ENCODE measurements around the gene NMNAT2. TPM values are rescaled to one million over a fixed set of nuclear protein-coding genes. Genes with fewer than 3 reads are reported as not detected.
"Not testable (repeated sequence)": the region's sequence is repeated elsewhere in the genome, so short reads cannot be mapped to it uniquely, and the experiment has no call there.

NMNAT2 gene
- polyA plus RNA-seq, 1 donor from 2014 or later = 43.8 TPM

DNA sequence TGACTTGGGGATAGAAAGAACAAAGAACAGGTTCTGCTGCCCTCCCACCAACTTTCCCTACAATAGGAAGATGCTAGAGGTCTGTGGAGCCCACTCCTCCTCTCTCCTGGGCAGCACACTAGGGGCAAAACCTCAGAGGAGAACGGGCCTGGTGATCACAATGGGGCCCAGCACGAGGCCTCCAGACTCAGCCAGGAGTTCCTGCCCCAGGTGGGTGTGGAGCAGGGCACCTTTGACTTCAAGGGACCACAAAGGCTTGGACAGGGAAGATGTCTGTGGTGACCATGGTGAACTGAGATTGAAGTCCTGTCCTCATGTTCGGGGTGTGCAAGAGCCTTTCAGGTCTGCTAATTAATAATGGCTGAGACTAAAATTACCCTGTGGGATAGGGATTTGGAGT, 143.3 kb downstream of the NMNAT2 start:
- TF ChIP-seq MXI1 (conservative IDR thresholded peaks at IDR 0.05; ENCODE audit: poor library complexity, severe bottlenecking) (no peak), SMC3 (conservative IDR thresholded peaks at IDR 0.05; ENCODE audit: poor library complexity) (no peak), TAF1 (IDR thresholded peaks at IDR 0.05; ENCODE audit: low read depth) (no peak), EP300 (conservative IDR thresholded peaks at IDR 0.05; ENCODE audit: poor library complexity, severe bottlenecking) (no peak), EZH2 (IDR thresholded peaks at IDR 0.05; ENCODE audit: borderline replicate concordance, insufficient read depth, low read length, poor library complexity, severe bottlenecking) (no peak), RAD21 (conservative IDR thresholded peaks at IDR 0.05) (no peak), POLR2AphosphoS5 (IDR thresholded peaks at IDR 0.05) (no peak), CTCF (IDR thresholded peaks at IDR 0.05; ENCODE audit: poor library complexity, severe bottlenecking) (no peak)
- TF ChIP-seq, protein P1, sequence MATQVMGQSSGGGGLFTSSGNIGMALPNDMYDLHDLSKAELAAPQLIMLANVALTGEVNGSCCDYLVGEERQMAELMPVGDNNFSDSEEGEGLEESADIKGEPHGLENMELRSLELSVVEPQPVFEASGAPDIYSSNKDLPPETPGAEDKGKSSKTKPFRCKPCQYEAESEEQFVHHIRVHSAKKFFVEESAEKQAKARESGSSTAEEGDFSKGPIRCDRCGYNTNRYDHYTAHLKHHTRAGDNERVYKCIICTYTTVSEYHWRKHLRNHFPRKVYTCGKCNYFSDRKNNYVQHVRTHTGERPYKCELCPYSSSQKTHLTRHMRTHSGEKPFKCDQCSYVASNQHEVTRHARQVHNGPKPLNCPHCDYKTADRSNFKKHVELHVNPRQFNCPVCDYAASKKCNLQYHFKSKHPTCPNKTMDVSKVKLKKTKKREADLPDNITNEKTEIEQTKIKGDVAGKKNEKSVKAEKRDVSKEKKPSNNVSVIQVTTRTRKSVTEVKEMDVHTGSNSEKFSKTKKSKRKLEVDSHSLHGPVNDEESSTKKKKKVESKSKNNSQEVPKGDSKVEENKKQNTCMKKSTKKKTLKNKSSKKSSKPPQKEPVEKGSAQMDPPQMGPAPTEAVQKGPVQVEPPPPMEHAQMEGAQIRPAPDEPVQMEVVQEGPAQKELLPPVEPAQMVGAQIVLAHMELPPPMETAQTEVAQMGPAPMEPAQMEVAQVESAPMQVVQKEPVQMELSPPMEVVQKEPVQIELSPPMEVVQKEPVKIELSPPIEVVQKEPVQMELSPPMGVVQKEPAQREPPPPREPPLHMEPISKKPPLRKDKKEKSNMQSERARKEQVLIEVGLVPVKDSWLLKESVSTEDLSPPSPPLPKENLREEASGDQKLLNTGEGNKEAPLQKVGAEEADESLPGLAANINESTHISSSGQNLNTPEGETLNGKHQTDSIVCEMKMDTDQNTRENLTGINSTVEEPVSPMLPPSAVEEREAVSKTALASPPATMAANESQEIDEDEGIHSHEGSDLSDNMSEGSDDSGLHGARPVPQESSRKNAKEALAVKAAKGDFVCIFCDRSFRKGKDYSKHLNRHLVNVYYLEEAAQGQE (IDR thresholded peaks at IDR 0.05; ENCODE audit: borderline replicate concordance) = no peak
- Histone ChIP-seq H3K9ac (ENCODE audit: low read length) (no peak overlapping the region), H3K79me2 (replicated peaks; ENCODE audit: insufficient read depth, low read length) (no peaks in the 10 kb centered on the region), H3K27ac (ENCODE audit: low read length) (no peak overlapping the region), H2AFZ (ENCODE audit: low read depth, low read length) (no peak overlapping the region), H3K4me2 (ENCODE audit: low read length) (no peak overlapping the region), H3K9me3 (ENCODE audit: low read length) (no peaks in the 10 kb centered on the region), H3K27me3 (ENCODE audit: insufficient read depth, low read depth, low read length) (no peaks in the 10 kb centered on the region), H3F3A (ENCODE audit: insufficient read depth, low read length, poor library complexity, severe bottlenecking) (no peaks in the 10 kb centered on the region), H3K4me3 (ENCODE audit: low read length) (no peak overlapping the region), H3K9me2 (ENCODE audit: insufficient read depth, low read length) (no peaks in the 10 kb centered on the region), H4K20me1 (ENCODE audit: insufficient read depth) (no peaks in the 10 kb centered on the region), H3K36me3 (ENCODE audit: insufficient read depth, low read length) (peaks cover 9% of the 10 kb centered on the region)

- H3K79me2 ChIP-seq (replicated peaks; ENCODE audit: insufficient read depth, low read length); H3K9me2 ChIP-seq (ENCODE audit: insufficient read depth, low read length); H3F3A ChIP-seq (ENCODE audit: insufficient read depth, low read length, poor library complexity, severe bottlenecking); H3K27ac ChIP-seq (ENCODE audit: low read length); H2AFZ ChIP-seq (ENCODE audit: low read depth, low read length); H3K4me3 ChIP-seq (ENCODE audit: low read length); H3K9ac ChIP-seq (ENCODE audit: low read length); H3K9me3 ChIP-seq (ENCODE audit: low read length); H3K27me3 ChIP-seq (ENCODE audit: insufficient read depth, low read depth, low read length); H4K20me1 ChIP-seq (ENCODE audit: insufficient read depth); H3K36me3 ChIP-seq (ENCODE audit: insufficient read depth, low read length); H3K4me2 ChIP-seq (ENCODE audit: low read length): not testable (repeated sequence)
Observed at GRCh38 chr1:183273984-183274383, 144.2 kb downstream of the NMNAT2 start.

GRCh38 chr1:183273300-183273699, 144.9 kb downstream of the NMNAT2 start:
- H3F3A ChIP-seq (ENCODE audit: insufficient read depth, low read length, poor library complexity, severe bottlenecking) = no peaks in the 10 kb centered on the region
- no peak overlapping the region for H3K27ac ChIP-seq (ENCODE audit: low read length)
- TF ChIP-seq SMC3 (conservative IDR thresholded peaks at IDR 0.05; ENCODE audit: poor library complexity) (no peak), MXI1 (conservative IDR thresholded peaks at IDR 0.05; ENCODE audit: poor library complexity, severe bottlenecking) (no peak)
- H3K4me3 ChIP-seq (ENCODE audit: low read length) = no peak overlapping the region
- H2AFZ ChIP-seq (ENCODE audit: low read depth, low read length) = no peak overlapping the region
- H3K9me2 ChIP-seq (ENCODE audit: insufficient read depth, low read length) = no peaks in the 10 kb centered on the region
- no peaks in the 10 kb centered on the region for H4K20me1 ChIP-seq (ENCODE audit: insufficient read depth)
- H3K9me3 ChIP-seq (ENCODE audit: low read length) = no peaks in the 10 kb centered on the region
- H3K27me3 ChIP-seq (ENCODE audit: insufficient read depth, low read depth, low read length) = no peaks in the 10 kb centered on the region
- no peak overlapping the region for H3K9ac ChIP-seq (ENCODE audit: low read length)
- H3K4me2 ChIP-seq (ENCODE audit: low read length) = no peak overlapping the region
- H3K36me3 ChIP-seq (ENCODE audit: insufficient read depth, low read length) = peaks cover 6% of the 10 kb centered on the region
- no peaks in the 10 kb centered on the region for H3K79me2 ChIP-seq (replicated peaks; ENCODE audit: insufficient read depth, low read length)
